ENCODE results near the gene CYTH4. TPM values are rescaled to one million over a fixed set of nuclear protein-coding genes. Genes with fewer than 3 reads are reported as not detected.

The CYTH4 gene
- total RNA-seq, 4 donors from 2014 or later = 3.3 to 15.1 (median 4.2) TPM

DNA sequence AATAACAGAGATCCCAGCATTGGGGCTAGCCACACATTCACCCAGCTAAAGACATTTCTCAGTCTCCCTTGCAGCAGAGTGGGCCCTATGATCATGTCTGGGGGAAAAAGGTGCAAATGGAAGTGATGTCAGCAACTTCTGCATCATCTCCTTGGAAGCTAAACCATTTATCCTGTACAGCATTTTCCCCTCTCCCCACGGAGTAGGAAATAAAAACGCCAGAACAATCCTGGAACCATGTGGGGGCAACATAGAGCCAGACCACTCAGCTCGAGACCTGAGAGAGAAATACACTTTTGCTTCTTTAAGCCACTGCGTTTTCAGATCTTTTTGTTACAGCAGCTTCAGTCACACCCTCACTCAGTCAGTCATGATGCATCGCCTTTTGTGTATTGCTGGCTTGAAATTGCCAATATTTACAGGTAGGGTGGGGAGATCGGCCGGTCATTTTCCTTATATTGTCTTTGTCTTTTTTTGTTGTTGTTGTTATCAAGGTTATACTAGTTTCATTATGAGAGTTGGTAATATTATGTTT is 29.1 kb upstream of the CYTH4 start:
- intact Hi-C loops (cut with DNase I) = no loop called here
- no peak overlapping the region for H3K27ac ChIP-seq
- H3K36me3 ChIP-seq = no peaks in the 10 kb centered on the region
- H3K27me3 ChIP-seq = no peaks in the 10 kb centered on the region
- TF ChIP-seq POLR2A (IDR thresholded peaks at IDR 0.05) = no peak
- TF ChIP-seq, protein P1, sequence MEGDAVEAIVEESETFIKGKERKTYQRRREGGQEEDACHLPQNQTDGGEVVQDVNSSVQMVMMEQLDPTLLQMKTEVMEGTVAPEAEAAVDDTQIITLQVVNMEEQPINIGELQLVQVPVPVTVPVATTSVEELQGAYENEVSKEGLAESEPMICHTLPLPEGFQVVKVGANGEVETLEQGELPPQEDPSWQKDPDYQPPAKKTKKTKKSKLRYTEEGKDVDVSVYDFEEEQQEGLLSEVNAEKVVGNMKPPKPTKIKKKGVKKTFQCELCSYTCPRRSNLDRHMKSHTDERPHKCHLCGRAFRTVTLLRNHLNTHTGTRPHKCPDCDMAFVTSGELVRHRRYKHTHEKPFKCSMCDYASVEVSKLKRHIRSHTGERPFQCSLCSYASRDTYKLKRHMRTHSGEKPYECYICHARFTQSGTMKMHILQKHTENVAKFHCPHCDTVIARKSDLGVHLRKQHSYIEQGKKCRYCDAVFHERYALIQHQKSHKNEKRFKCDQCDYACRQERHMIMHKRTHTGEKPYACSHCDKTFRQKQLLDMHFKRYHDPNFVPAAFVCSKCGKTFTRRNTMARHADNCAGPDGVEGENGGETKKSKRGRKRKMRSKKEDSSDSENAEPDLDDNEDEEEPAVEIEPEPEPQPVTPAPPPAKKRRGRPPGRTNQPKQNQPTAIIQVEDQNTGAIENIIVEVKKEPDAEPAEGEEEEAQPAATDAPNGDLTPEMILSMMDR (IDR thresholded peaks at IDR 0.05) = no peak
- WGBS, 2 donors = 48 to 55% methylated on average over 7 of the region's 7 CpGs
- H3K9me3 ChIP-seq = no peaks in the 10 kb centered on the region
- H3K4me3 ChIP-seq (replicated peaks in 1 of 3) = no peak overlapping the region
- no peak for DNase-seq
- no peaks in the 10 kb centered on the region for H3K4me1 ChIP-seq

DNA sequence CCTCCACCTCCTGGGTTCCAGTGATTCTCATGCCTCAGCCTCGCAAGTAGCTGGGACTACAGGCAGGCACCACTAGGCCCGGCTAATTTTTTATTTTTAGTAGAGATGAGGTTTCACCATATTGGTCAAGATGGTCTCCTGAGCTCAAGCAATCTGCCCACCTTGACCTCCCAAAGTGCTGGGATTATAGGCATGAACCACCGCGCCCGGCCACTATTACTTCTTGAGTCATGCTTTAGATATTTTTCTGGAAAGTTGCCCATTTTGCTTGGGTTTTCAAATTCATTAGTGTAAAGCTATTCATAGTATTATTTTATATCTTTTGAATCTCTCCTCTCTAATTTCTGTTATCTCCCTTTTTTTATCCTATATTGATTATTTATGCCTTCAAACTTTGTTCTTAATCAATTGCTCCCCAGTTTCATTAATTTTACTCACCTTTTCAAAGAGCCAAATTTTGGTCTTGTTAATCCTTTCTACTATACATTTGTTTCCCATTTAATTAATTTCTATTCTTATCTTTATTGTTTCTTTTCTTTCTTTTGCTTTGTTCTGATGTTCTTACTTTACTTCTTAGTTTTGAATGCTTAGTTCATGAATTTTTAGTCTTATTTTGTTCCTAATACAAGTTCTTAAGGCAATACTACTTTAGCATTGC is 28.0 kb upstream of the CYTH4 start:
- Histone ChIP-seq H3K9me3 (no peaks in the 10 kb centered on the region), H3K27me3 (no peaks in the 10 kb centered on the region), H3K27ac (no peak overlapping the region), H3K4me3 (replicated peaks in 1 of 3) (no peak overlapping the region), H3K4me1 (no peaks in the 10 kb centered on the region), H3K36me3 (no peaks in the 10 kb centered on the region)
- TF ChIP-seq, protein P1 (IDR thresholded peaks at IDR 0.05) = no peak
- no peak for TF ChIP-seq POLR2A (IDR thresholded peaks at IDR 0.05)
- no peak for DNase-seq
- WGBS, 2 donors = 84 to 90% methylated on average over 5 of the region's 5 CpGs
- intact Hi-C loops (cut with DNase I) = no loop called here

DNA sequence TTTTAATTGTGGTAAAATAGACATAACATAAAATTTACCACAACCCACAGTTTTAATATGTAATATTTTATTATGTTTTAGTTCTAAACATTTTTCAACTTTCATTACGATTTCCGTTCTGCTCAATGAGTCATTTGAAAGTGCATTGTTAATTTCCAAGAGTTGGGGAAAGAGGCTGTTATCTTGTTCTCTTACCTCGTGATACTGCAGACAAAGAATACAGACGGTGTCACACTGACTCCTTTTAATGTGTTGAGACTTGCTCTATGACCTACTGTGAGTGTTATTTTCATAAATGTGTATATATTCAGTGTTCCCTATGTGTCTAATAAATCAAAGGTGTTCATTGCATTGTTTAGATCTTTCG is 27.5 kb upstream of the CYTH4 start:
- intact Hi-C loops (cut with DNase I) = no loop called here
- H3K4me3 ChIP-seq (replicated peaks in 1 of 3) = no peak overlapping the region
- H3K9me3 ChIP-seq = no peaks in the 10 kb centered on the region
- no peak overlapping the region for H3K27ac ChIP-seq
- H3K27me3 ChIP-seq = no peaks in the 10 kb centered on the region
- TF ChIP-seq, protein P1 (IDR thresholded peaks at IDR 0.05) = no peak
- no peak for TF ChIP-seq POLR2A (IDR thresholded peaks at IDR 0.05)
- 71 to 73% methylated on average over 5 of the region's 5 CpGs for whole genome bisulfite sequencing, 2 donors
- DNase-seq = no peak
- H3K36me3 ChIP-seq = no peaks in the 10 kb centered on the region
- H3K4me1 ChIP-seq = no peaks in the 10 kb centered on the region

DNA sequence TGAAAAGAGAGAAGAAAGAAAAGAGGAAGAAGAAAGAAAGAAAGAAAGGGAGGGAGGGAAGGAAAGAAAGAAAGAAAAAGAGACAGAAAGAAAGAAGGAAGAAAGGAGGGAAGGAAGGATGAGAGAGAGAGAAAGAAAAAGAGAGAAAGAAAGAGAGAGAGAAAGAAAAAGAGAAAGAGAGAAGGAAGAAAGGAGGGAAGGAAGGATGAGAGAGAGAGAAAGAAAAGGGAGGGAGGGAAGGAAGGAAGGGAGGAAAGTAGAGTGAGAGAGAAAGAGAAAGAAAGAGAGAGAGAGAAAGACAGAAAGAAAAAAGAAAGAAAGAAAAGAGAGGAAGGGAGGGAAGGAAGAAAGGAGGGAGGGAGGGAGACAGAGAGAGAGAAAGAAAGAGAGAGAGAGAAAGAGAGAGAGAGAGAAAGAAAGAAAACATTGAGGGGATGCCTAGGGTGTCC is 26.7 kb upstream of the CYTH4 start:
- TF ChIP-seq, protein P1 (IDR thresholded peaks at IDR 0.05) = no peak
- no peak for TF ChIP-seq POLR2A (IDR thresholded peaks at IDR 0.05)
- H3K9me3 ChIP-seq = no peaks in the 10 kb centered on the region
- no peaks in the 10 kb centered on the region for H3K27me3 ChIP-seq
- no peak overlapping the region for H3K27ac ChIP-seq
- no peaks in the 10 kb centered on the region for H3K4me1 ChIP-seq
- intact Hi-C loops (cut with DNase I) = no loop called here
- DNase-seq = no peak
- no peak overlapping the region for H3K4me3 ChIP-seq (replicated peaks in 1 of 3)
- no peaks in the 10 kb centered on the region for H3K36me3 ChIP-seq

DNA sequence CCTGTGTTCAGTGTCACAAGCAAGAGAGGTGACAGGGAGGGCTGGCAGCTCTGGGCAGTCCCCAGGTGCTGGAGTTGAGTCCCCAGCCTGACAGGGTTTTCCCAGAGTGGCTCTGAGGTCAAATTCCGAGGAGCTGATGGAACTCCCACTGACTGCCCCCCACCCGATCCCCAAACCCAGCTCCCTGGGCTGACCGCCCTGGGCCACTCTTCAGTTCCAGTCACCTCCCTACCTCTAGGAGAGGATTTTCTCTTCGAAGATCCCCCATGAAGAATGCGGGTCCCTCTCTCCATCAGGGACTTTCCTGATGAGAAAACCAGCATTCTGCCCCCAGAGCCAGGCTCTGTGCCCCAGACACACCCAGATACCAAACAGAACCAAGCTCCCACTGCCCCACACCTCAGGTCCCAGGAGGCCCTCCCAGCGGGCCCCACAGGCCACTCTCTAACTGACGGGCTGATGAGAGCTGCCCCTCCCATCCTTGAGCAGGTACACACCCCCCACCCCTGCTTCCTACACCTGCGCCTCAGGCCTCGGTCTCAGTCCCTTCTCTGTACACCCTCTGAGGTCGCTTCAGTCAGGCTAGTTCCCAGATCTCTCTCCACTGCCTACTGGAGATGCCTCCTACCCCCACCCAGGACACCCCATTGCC is 26.1 kb upstream of the CYTH4 start:
- no peak for DNase-seq
- intact Hi-C loops (cut with DNase I) = no loop called here
- Histone ChIP-seq H3K4me1 (no peaks in the 10 kb centered on the region), H3K9me3 (no peaks in the 10 kb centered on the region), H3K27ac (no peak overlapping the region), H3K4me3 (replicated peaks in 1 of 3) (no peak overlapping the region), H3K36me3 (no peaks in the 10 kb centered on the region), H3K27me3 (no peaks in the 10 kb centered on the region)
- TF ChIP-seq, protein P1 (IDR thresholded peaks at IDR 0.05) = no peak
- TF ChIP-seq POLR2A (IDR thresholded peaks at IDR 0.05) = no peak
- 57 to 63% methylated on average over 10 of the region's 10 CpGs for WGBS, 2 donors
